Trophoblast cell (in vitro differentiated cells and primary cell): Measurements from ENCODE around the gene PSME3IP1. TPM values are rescaled to one million over a fixed set of nuclear protein-coding genes. Genes with fewer than 3 reads are reported as not detected.

Experiments
- DNase-seq, 2 donors: peaks; one replicate each; pipeline ENCODE4 v3.0.0-alpha.2; 2016
- H2AFZ ChIP-seq: 2 replicates; pipeline ENCODE4 v1.6.1; 2013; ENCODE audit warnings: low read length, moderate library complexity, mild to moderate bottlenecking; ENCODE audit not compliant: insufficient read depth, poor library complexity
- H2AK5ac ChIP-seq: 2 replicates; pipeline ENCODE4 v1.6.1; 2013; ENCODE audit warnings: mild to moderate bottlenecking, low read length
- H2BK120ac ChIP-seq: 2 replicates; pipeline ENCODE4 v1.6.1; 2013; ENCODE audit warnings: low read length, mild to moderate bottlenecking, moderate library complexity; ENCODE audit not compliant: insufficient read depth, poor library complexity
- H2BK12ac ChIP-seq: 2 replicates; pipeline ENCODE4 v1.6.1; 2013; ENCODE audit warnings: mild to moderate bottlenecking, low read length, moderate library complexity
- H2BK5ac ChIP-seq: 2 replicates; pipeline ENCODE4 v1.6.1; 2013; ENCODE audit warnings: low read length, low read depth, moderate library complexity, mild to moderate bottlenecking; ENCODE audit not compliant: poor library complexity
- H3K14ac ChIP-seq: 2 replicates; pipeline ENCODE4 v1.6.1; 2013; ENCODE audit warnings: mild to moderate bottlenecking, low read length
- H3K18ac ChIP-seq: 2 replicates; pipeline ENCODE4 v1.6.1; 2013; ENCODE audit warnings: mild to moderate bottlenecking, low read length
- H3K23ac ChIP-seq: 2 replicates; pipeline ENCODE4 v1.6.1; 2013; ENCODE audit warnings: low read length
- H3K27ac ChIP-seq: 2 replicates; pipeline ENCODE4 v1.5.1; 2013; ENCODE audit warnings: low read depth, mild to moderate bottlenecking, inconsistent platforms, low read length, moderate library complexity
- H3K27me3 ChIP-seq: 2 replicates; pipeline ENCODE4 v1.6.1; 2013; ENCODE audit warnings: inconsistent platforms, mild to moderate bottlenecking, low read length, moderate library complexity; ENCODE audit not compliant: insufficient read depth
- H3K36me3 ChIP-seq, 2 experiments: 1 replicate in 1 of 2; 2 replicates in 1 of 2; pipeline ENCODE4 v1.6.1; 2013; ENCODE audit warnings: low read length in 2 of 2, mild to moderate bottlenecking in 2 of 2, moderate library complexity in 1 of 2; ENCODE audit not compliant: insufficient read depth in 2 of 2, control insufficient read depth in 1 of 2
- H3K4ac ChIP-seq: 2 replicates; pipeline ENCODE4 v1.6.1; 2013; ENCODE audit warnings: low read depth, mild to moderate bottlenecking, low read length, moderate library complexity
- H3K4me1 ChIP-seq, 2 experiments: 1 replicate in 1 of 2; 2 replicates in 1 of 2; pipeline ENCODE4 v1.6.1; 2013; ENCODE audit warnings: low read length in 2 of 2, mild to moderate bottlenecking in 2 of 2, moderate library complexity in 1 of 2; ENCODE audit not compliant: insufficient read depth in 2 of 2, control insufficient read depth in 1 of 2
- H3K4me2 ChIP-seq: 2 replicates; pipeline ENCODE4 v1.6.1; 2013; ENCODE audit warnings: inconsistent platforms, mild to moderate bottlenecking, low read length, moderate library complexity
- H3K4me3 ChIP-seq: 2 replicates; pipeline ENCODE4 v1.5.1; 2013; ENCODE audit warnings: mild to moderate bottlenecking, low read depth, low read length, inconsistent platforms
- H3K79me1 ChIP-seq: one replicate; pipeline ENCODE4 v1.6.1; 2013; ENCODE audit warnings: low read length
- H3K79me2 ChIP-seq: 2 replicates; pipeline ENCODE4 v1.6.1; 2013; ENCODE audit warnings: low read length, mild to moderate bottlenecking; ENCODE audit not compliant: control insufficient read depth, insufficient read depth, poor library complexity
- H3K9ac ChIP-seq: 2 replicates; pipeline ENCODE4 v1.6.1; 2013; ENCODE audit warnings: mild to moderate bottlenecking, low read length
- H3K9me3 ChIP-seq: 2 replicates; pipeline ENCODE4 v1.6.1; 2013; ENCODE audit warnings: low read depth, mild to moderate bottlenecking, control low read depth, inconsistent platforms, low read length; ENCODE audit not compliant: insufficient read depth
- H4K12ac ChIP-seq: 2 replicates; pipeline ENCODE4 v1.6.1; 2013; ENCODE audit warnings: low read depth, mild to moderate bottlenecking, low read length, moderate library complexity
- H4K8ac ChIP-seq: 2 replicates; pipeline ENCODE4 v1.6.1; 2013; ENCODE audit warnings: low read depth, mild to moderate bottlenecking, low read length, moderate library complexity
- H4K91ac ChIP-seq: one replicate; pipeline ENCODE4 v1.6.1; 2013; ENCODE audit warnings: low read depth, mild to moderate bottlenecking, low read length, moderate library complexity
- WGBS: extraction: QIAGEN DNeasy Blood & Tissue Kit; methylation state at CpG from one replicate; pipeline ENCODE4 v1.1.7; 2013; ENCODE audit warnings: missing lambda C conversion rate; ENCODE audit not compliant: insufficient read length, insufficient coverage; ENCODE audit errors: extremely low coverage; 5-methylcytosine and 5-hydroxymethylcytosine counted together
- polyA plus RNA-seq: library from polyadenylated mRNA; stranded (reverse); fragments of 200-250 nt; gene quantifications from 2 replicates; pipeline ENCODE4 v1.2.3, GENCODE V29; 2013

PSME3IP1 gene
- 75.9 and 77.8 TPM in 2 replicates for polyA plus RNA-seq

- H3K79me1 ChIP-seq, result peaks cover 15% of the 10 kb centered on the region
- no peaks in the 10 kb centered on the region for H3K27me3 ChIP-seq
- H3K4ac ChIP-seq, result peak within 1 kb of the TSS; percentile 76
- peak within 1 kb of the TSS; percentile 97 for H4K8ac ChIP-seq
- peak within 1 kb of the TSS; percentile 73 for H2BK5ac ChIP-seq
- DNase-seq, result peak; percentile 100
- H3K4me1 ChIP-seq, result peaks cover 2% of the 10 kb centered on the region in 2 experiments
- H2AFZ ChIP-seq, result peak within 1 kb of the TSS; percentile 64
- H3K18ac ChIP-seq, result peak within 1 kb of the TSS; percentile 93
- H3K36me3 ChIP-seq, result peaks cover 3 to 5% of the 10 kb centered on the region in 2 experiments
- H3K4me3 ChIP-seq, result peak within 1 kb of the TSS; percentile 99
- peak within 1 kb of the TSS; percentile 36 for H2AK5ac ChIP-seq
- peak within 1 kb of the TSS; percentile 90 for H3K14ac ChIP-seq
- H4K12ac ChIP-seq, result peak within 1 kb of the TSS; percentile 79
- peaks cover 18% of the 10 kb centered on the region for H3K79me2 ChIP-seq
- H3K9ac ChIP-seq, result peak within 1 kb of the TSS; percentile 90
- H3K23ac ChIP-seq, result peak within 1 kb of the TSS; percentile 42
- H2BK12ac ChIP-seq, result no peak within 1 kb of the TSS
- H3K9me3 ChIP-seq, result no peaks in the 10 kb centered on the region
- WGBS, result no CpG with 5 or more reads among the region's 64 CpGs
- H2BK120ac ChIP-seq, result peak within 1 kb of the TSS; percentile 71
- H4K91ac ChIP-seq, result peak within 1 kb of the TSS; percentile 95
- peak within 1 kb of the TSS; percentile 71 for H3K27ac ChIP-seq
- peak within 1 kb of the TSS; percentile 97 for H3K4me2 ChIP-seq
These were observed at the start of gene PSME3IP1, which contains the start of gene RSPRY1 for GRCh38 chr16:57185945-57186871. TSS of gene PSME3IP1 (minus strand) at chr16:57186039. CDS start at chr16:57173854, 12,185 bp downstream. TSS of gene RSPRY1 (plus strand) at chr16:57186329. CDS start at chr16:57204659, 18,330 bp downstream.

- Histone ChIP-seq H3K79me1 (no peaks in the 10 kb centered on the region), H4K12ac (no peak overlapping the region), H3K36me3 (peaks cover 16 to 35% of the 10 kb centered on the region in 2 experiments), H3K4ac (no peak overlapping the region), H2AFZ (no peak overlapping the region), H3K23ac (no peak overlapping the region), H2AK5ac (no peak overlapping the region), H3K4me3 (no peak overlapping the region), H3K27me3 (no peaks in the 10 kb centered on the region), H3K27ac (no peak overlapping the region), H4K91ac (no peak overlapping the region), H3K18ac (no peak overlapping the region), H3K79me2 (no peaks in the 10 kb centered on the region), H3K14ac (no peak overlapping the region), H2BK5ac (no peak overlapping the region), H4K8ac (no peak overlapping the region), H3K4me1 (no peaks in the 10 kb centered on the region), H3K4me2 (no peak overlapping the region), H2BK120ac (no peak overlapping the region), H3K9ac (no peak overlapping the region), H2BK12ac (no peak overlapping the region), H3K9me3 (no peaks in the 10 kb centered on the region)
- WGBS, result no CpG with 5 or more reads among the region's 8 CpGs
- no peak for DNase-seq
These were observed 49.5 kb upstream of the PSME3IP1 start for GRCh38 chr16:57235128-57236021.

GRCh38 chr16:57234707-57235092 is 48.9 kb upstream of the PSME3IP1 start:
- H2AFZ ChIP-seq, result no peak overlapping the region
- DNase-seq, result no peak
- no peak overlapping the region for H3K4me2 ChIP-seq
- H3K9me3 ChIP-seq, result no peaks in the 10 kb centered on the region
- no peak overlapping the region for H3K27ac ChIP-seq
- H2BK120ac ChIP-seq, result no peak overlapping the region
- H2BK5ac ChIP-seq, result no peak overlapping the region
- H4K8ac ChIP-seq, result no peak overlapping the region
- no peak overlapping the region for H3K18ac ChIP-seq
- H4K91ac ChIP-seq, result no peak overlapping the region
- no peaks in the 10 kb centered on the region for H3K79me2 ChIP-seq
- no peaks in the 10 kb centered on the region for H3K27me3 ChIP-seq
- no peak overlapping the region for H3K4ac ChIP-seq
- peaks cover 20 to 35% of the 10 kb centered on the region in 2 experiments for H3K36me3 ChIP-seq
- no peak overlapping the region for H3K23ac ChIP-seq
- H3K9ac ChIP-seq, result no peak overlapping the region
- no peak overlapping the region for H3K4me3 ChIP-seq
- H3K14ac ChIP-seq, result no peak overlapping the region
- H2BK12ac ChIP-seq, result no peak overlapping the region
- no peak overlapping the region for H2AK5ac ChIP-seq
- no peaks in the 10 kb centered on the region for H3K4me1 ChIP-seq
- no peak overlapping the region for H4K12ac ChIP-seq
- H3K79me1 ChIP-seq, result no peaks in the 10 kb centered on the region

- WGBS, result no CpG with 5 or more reads among the region's 9 CpGs
- H3K79me1 ChIP-seq, result no peaks in the 10 kb centered on the region
- no peak overlapping the region for H2BK12ac ChIP-seq
- H2BK120ac ChIP-seq, result no peak overlapping the region
- no peak overlapping the region for H4K12ac ChIP-seq
- no peaks in the 10 kb centered on the region for H3K9me3 ChIP-seq
- DNase-seq, result no peak
- H3K79me2 ChIP-seq, result no peaks in the 10 kb centered on the region
- no peak overlapping the region for H4K91ac ChIP-seq
- H3K27ac ChIP-seq, result no peak overlapping the region
- no peak overlapping the region for H2AK5ac ChIP-seq
- peaks cover 20 to 33% of the 10 kb centered on the region in 2 experiments for H3K36me3 ChIP-seq
- no peak overlapping the region for H3K18ac ChIP-seq
- H4K8ac ChIP-seq, result no peak overlapping the region
- H3K14ac ChIP-seq, result no peak overlapping the region
- H3K4me1 ChIP-seq, result no peaks in the 10 kb centered on the region
- H3K23ac ChIP-seq, result no peak overlapping the region
- no peaks in the 10 kb centered on the region for H3K27me3 ChIP-seq
- peak overlapping the region; percentile 4 for H3K9ac ChIP-seq
- no peak overlapping the region for H3K4ac ChIP-seq
- no peak overlapping the region for H3K4me3 ChIP-seq
- no peak overlapping the region for H3K4me2 ChIP-seq
- H2BK5ac ChIP-seq, result no peak overlapping the region
- no peak overlapping the region for H2AFZ ChIP-seq
These were observed 48.3 kb upstream of the PSME3IP1 start for GRCh38 chr16:57233944-57234706.
